Measurements from ENCODE around the gene SLC20A1. TPM values are rescaled to one million over a fixed set of nuclear protein-coding genes. Genes with fewer than 3 reads are reported as not detected.

Gene SLC20A1
- total and polyA plus RNA-seq, 4 donors: 26.2 to 51.4 (median 38.6) TPM

- ATAC-seq (ENCODE audit: insufficient read depth, low FRiP score) (no peak), DNase-seq (no peak)
- TF ChIP-seq CTCF (IDR thresholded peaks at IDR 0.05; ENCODE audit: control extremely low read depth, extremely low read depth): no peak
- Histone ChIP-seq H3K4me1 (ENCODE audit: control insufficient read depth in 5 of 5, insufficient read depth in 5 of 5, low read length in 5 of 5) (peaks cover 0 to 10% (median 0%) of the 10 kb centered on the region in 5 donors), H3K9ac (ENCODE audit: insufficient read depth in 1 of 2, low read length in 2 of 2) (no peak overlapping the region), H3K36me3 (ENCODE audit: control insufficient read depth in 4 of 4, insufficient read depth in 4 of 4, low read length in 4 of 4) (no peaks in the 10 kb centered on the region), H3K4me3 (no peak overlapping the region), H3K9me3 (ENCODE audit: control insufficient read depth in 4 of 4, insufficient read depth in 3 of 4, low read length in 3 of 4) (no peaks in the 10 kb centered on the region), H3K27ac (ENCODE audit: low read depth in 1 of 2, low read length in 1 of 2) (no peak overlapping the region), H3K27me3 (ENCODE audit: control insufficient read depth in 3 of 3, insufficient read depth in 3 of 3, low read length in 2 of 3) (peaks cover 0 to 2% (median 0%) of the 10 kb centered on the region in 3 donors)
- 44 to 72% methylated on average over 7 of the region's 7 CpGs for WGBS, 2 donors
These were observed 36.4 kb downstream of the SLC20A1 start for GRCh38 chr2:112682101-112682500.

GRCh38 chr2:112683550-112684414 lies 38.0 kb downstream of the SLC20A1 start:
- Histone ChIP-seq H3K4me3 (no peak overlapping the region), H3K36me3 (ENCODE audit: control insufficient read depth in 4 of 4, insufficient read depth in 4 of 4, low read length in 4 of 4) (no peaks in the 10 kb centered on the region), H3K27ac (ENCODE audit: low read depth in 1 of 2, low read length in 1 of 2) (peak overlapping the region in 1 of 2 donors; percentile 41), H3K9ac (ENCODE audit: insufficient read depth in 1 of 2, low read length in 2 of 2) (no peak overlapping the region), H3K4me1 (ENCODE audit: control insufficient read depth in 5 of 5, insufficient read depth in 5 of 5, low read length in 5 of 5) (peaks cover 0 to 10% (median 0%) of the 10 kb centered on the region in 5 donors), H3K9me3 (ENCODE audit: control insufficient read depth in 4 of 4, insufficient read depth in 3 of 4, low read length in 3 of 4) (no peaks in the 10 kb centered on the region), H3K27me3 (ENCODE audit: control insufficient read depth in 3 of 3, insufficient read depth in 3 of 3, low read length in 2 of 3) (peaks cover 0 to 2% (median 0%) of the 10 kb centered on the region in 3 donors)
- ATAC-seq (ENCODE audit: insufficient read depth, low FRiP score) (no peak), DNase-seq (no peak)
- 63 to 76% methylated on average over 12 of the region's 12 CpGs for WGBS, 2 donors
- TF ChIP-seq CTCF (IDR thresholded peaks at IDR 0.05; ENCODE audit: control extremely low read depth, extremely low read depth): no peak

- Histone ChIP-seq H3K4me3 (no peak overlapping the region), H3K27ac (ENCODE audit: low read depth in 1 of 2, low read length in 1 of 2) (no peak overlapping the region), H3K4me1 (ENCODE audit: control insufficient read depth in 5 of 5, insufficient read depth in 5 of 5, low read length in 5 of 5) (peaks cover 0 to 11% (median 0%) of the 10 kb centered on the region in 5 donors), H3K36me3 (ENCODE audit: control insufficient read depth in 4 of 4, insufficient read depth in 4 of 4, low read length in 4 of 4) (no peaks in the 10 kb centered on the region), H3K9ac (ENCODE audit: insufficient read depth in 1 of 2, low read length in 2 of 2) (no peak overlapping the region), H3K9me3 (ENCODE audit: control insufficient read depth in 4 of 4, insufficient read depth in 3 of 4, low read length in 3 of 4) (no peaks in the 10 kb centered on the region), H3K27me3 (ENCODE audit: control insufficient read depth in 3 of 3, insufficient read depth in 3 of 3, low read length in 2 of 3) (peaks cover 0 to 2% (median 0%) of the 10 kb centered on the region in 3 donors)
- TF ChIP-seq CTCF (IDR thresholded peaks at IDR 0.05; ENCODE audit: control extremely low read depth, extremely low read depth): no peak
- 67 to 83% methylated on average over 3 of the region's 3 CpGs for WGBS, 2 donors
- DNase-seq (no peak), ATAC-seq (ENCODE audit: insufficient read depth, low FRiP score) (no peak)
These were observed 38.7 kb downstream of the SLC20A1 start for GRCh38 chr2:112684415-112684775.
